IMR-90 (cell line): ENCODE measurements around the gene DNAJA1. TPM values are rescaled to one million over a fixed set of nuclear protein-coding genes. Genes with fewer than 3 reads are reported as not detected.

Experiments
- ATAC-seq: fragments of 200-7000 bp; cut with Tn5 transposase; 2 replicates; pipeline ENCODE4 v1.9.1; 2020; ENCODE audit warnings: low read depth, mild to moderate bottlenecking, moderate library complexity
- Bru-seq: library from RNA; stranded (reverse); fragments of 400-500 nt; gene quantifications from one replicate; lab custom pipeline; 2021; lab: Mats Ljungman, UMichigan
- BruChase-seq, 2 experiments: library from RNA; stranded (reverse); fragments of 400-500 nt; gene quantifications; one replicate each; lab custom pipeline; 2021; lab: Mats Ljungman, UMichigan
- BruUV-seq: library from RNA; stranded (reverse); fragments of 400-500 nt; replicated peaks from 2 replicates; lab custom pipeline; 2021; lab: Mats Ljungman, UMichigan
- CTCF ChIA-PET: fragments of 300-600 bp; formaldehyde crosslinking; extraction: SDS; loops from one replicate; lab custom pipeline; 2021; ENCODE audit warnings: antibody characterized with exemption; lab: Yijun Ruan, JAX
- POLR2A ChIA-PET: fragments of 300-600 bp; sonication (Branson Sonifier 250); formaldehyde crosslinking; loops from one replicate; lab custom pipeline; 2022; ENCODE audit warnings: antibody characterized with exemption; ENCODE audit not compliant: unreplicated experiment; lab: Charles Lee
- DNase-seq: peaks from one replicate; pipeline ENCODE4 v3.0.0; 2013
- H2AFZ ChIP-seq: replicated peaks from 2 replicates; pipeline ENCODE3; 2013; ENCODE audit warnings: low read length, mild to moderate bottlenecking; ENCODE audit not compliant: poor library complexity
- H2AK5ac ChIP-seq: 2 replicates; pipeline ENCODE4 v1.6.1; 2013; ENCODE audit warnings: low read depth, low read length, inconsistent platforms
- H2AK9ac ChIP-seq: replicated peaks from 2 replicates; pipeline ENCODE3; 2013; ENCODE audit warnings: mild to moderate bottlenecking, low read depth, low read length, moderate library complexity; ENCODE audit not compliant: poor library complexity
- H2BK120ac ChIP-seq: 2 replicates; pipeline ENCODE4 v1.6.1; 2013; ENCODE audit warnings: low read depth, low read length, inconsistent platforms
- H2BK15ac ChIP-seq: 3 replicates; pipeline ENCODE4 v1.6.1; 2013; ENCODE audit warnings: low read depth, low read length, inconsistent platforms
- H2BK20ac ChIP-seq: 2 replicates; pipeline ENCODE4 v1.6.1; 2013; ENCODE audit warnings: low read depth, mild to moderate bottlenecking, inconsistent platforms, low read length, moderate library complexity
- H2BK5ac ChIP-seq: 2 replicates; pipeline ENCODE4 v1.6.1; 2013; ENCODE audit warnings: mild to moderate bottlenecking, low read depth, low read length, inconsistent platforms; ENCODE audit not compliant: poor library complexity, severe bottlenecking
- H3K14ac ChIP-seq: replicated peaks from 2 replicates; pipeline ENCODE4 v1.6.1; 2013; ENCODE audit warnings: low read depth, low read length, inconsistent platforms
- H3K18ac ChIP-seq: 2 replicates; pipeline ENCODE4 v1.6.1; 2013; ENCODE audit warnings: low read depth, low read length, control low read depth
- H3K23ac ChIP-seq: 2 replicates; pipeline ENCODE4 v1.6.1; 2013; ENCODE audit warnings: low read depth, low read length, inconsistent platforms
- H3K27ac ChIP-seq: 2 replicates; pipeline ENCODE4 v1.5.1; 2013; ENCODE audit warnings: mild to moderate bottlenecking, control low read depth, low read length; ENCODE audit not compliant: insufficient read depth
- H3K27me3 ChIP-seq: 2 replicates; pipeline ENCODE4 v1.6.1; 2013; ENCODE audit warnings: low read length; ENCODE audit not compliant: control insufficient read depth, insufficient read depth
- H3K36me3 ChIP-seq: 2 replicates; pipeline ENCODE4 v1.6.1; 2013; ENCODE audit warnings: low read length, mixed read lengths; ENCODE audit not compliant: control insufficient read depth, insufficient read depth
- H3K4ac ChIP-seq: 2 replicates; pipeline ENCODE4 v1.6.1; 2013; ENCODE audit warnings: low read depth, low read length, inconsistent platforms
- H3K4me1 ChIP-seq: 2 replicates; pipeline ENCODE4 v1.6.1; 2013; ENCODE audit warnings: low read length, mixed read lengths; ENCODE audit not compliant: control insufficient read depth, insufficient read depth
- H3K4me2 ChIP-seq: 2 replicates; pipeline ENCODE4 v1.6.1; 2013; ENCODE audit warnings: low read depth, mild to moderate bottlenecking, control low read depth, low read length, moderate library complexity
- H3K4me3 ChIP-seq: 2 replicates; pipeline ENCODE4 v1.5.1; 2013; ENCODE audit warnings: low read depth, mild to moderate bottlenecking, control low read depth, low read length, moderate library complexity; ENCODE audit not compliant: insufficient read depth
- H3K56ac ChIP-seq: 2 replicates; pipeline ENCODE4 v1.6.1; 2013; ENCODE audit warnings: low read length, inconsistent platforms; ENCODE audit not compliant: insufficient read depth; ENCODE audit errors: extremely low read depth
- H3K79me1 ChIP-seq, 2 experiments: 2 replicates each; pipeline ENCODE4 v1.6.1; 2013; ENCODE audit warnings: low read length in 2 of 2, inconsistent platforms in 1 of 2, low read depth in 1 of 2
- H3K9ac ChIP-seq: 2 replicates; pipeline ENCODE4 v1.6.1; 2013; ENCODE audit warnings: low read depth, low read length, control low read depth
- H3K9me1 ChIP-seq: 2 replicates; pipeline ENCODE4 v1.6.1; 2013; ENCODE audit warnings: low read length, inconsistent platforms; ENCODE audit not compliant: insufficient read depth
- H3K9me3 ChIP-seq: 2 replicates; pipeline ENCODE4 v1.6.1; 2013; ENCODE audit warnings: low read length; ENCODE audit not compliant: control insufficient read depth, insufficient read depth
- H4K20me1 ChIP-seq: 2 replicates; pipeline ENCODE4 v1.6.1; 2013; ENCODE audit warnings: low read length, inconsistent platforms; ENCODE audit not compliant: insufficient read depth
- H4K5ac ChIP-seq: 2 replicates; pipeline ENCODE4 v1.6.1; 2013; ENCODE audit warnings: mild to moderate bottlenecking, low read depth, low read length, control low read depth
- H4K8ac ChIP-seq, 2 experiments: 2 replicates each; pipeline ENCODE4 v1.6.1; 2013; ENCODE audit warnings: low read depth in 2 of 2, low read length in 2 of 2, control low read depth in 1 of 2, inconsistent platforms in 1 of 2
- H4K91ac ChIP-seq: 2 replicates; pipeline ENCODE4 v1.6.1; 2013; ENCODE audit warnings: low read depth, low read length, inconsistent platforms; ENCODE audit not compliant: insufficient read depth
- BHLHE40 ChIP-seq: fragments of 150-350 bp; IDR thresholded peaks from 2 replicates; pipeline ENCODE4 v1.6.1; 2016; ENCODE audit warnings: mild to moderate bottlenecking, low read depth, low read length
- CTCF ChIP-seq: conservative IDR thresholded peaks from 2 replicates; pipeline ENCODE4 v1.5.1; 2012; ENCODE audit warnings: mild to moderate bottlenecking, low read depth, low read length, improper control_type of control experiment
- MAZ ChIP-seq: IDR thresholded peaks from 2 replicates; pipeline ENCODE4 v1.6.1; 2012; ENCODE audit warnings: low read depth, mild to moderate bottlenecking, low read length, improper control_type of control experiment, moderate library complexity, borderline replicate concordance
- MXI1 ChIP-seq: IDR thresholded peaks from 2 replicates; pipeline ENCODE4 v1.6.1; 2012; ENCODE audit warnings: low read depth, mild to moderate bottlenecking, low read length, moderate library complexity, borderline replicate concordance
- POLR2A ChIP-seq: IDR thresholded peaks from 2 replicates; pipeline ENCODE4 v1.6.1; 2012; ENCODE audit warnings: mild to moderate bottlenecking, low read depth, low read length
- RFX5 ChIP-seq: IDR thresholded peaks from 2 replicates; pipeline ENCODE4 v1.8.0; 2012; ENCODE audit warnings: low read depth, mild to moderate bottlenecking, low read length, moderate library complexity
- USF2 ChIP-seq: fragments of 150-350 bp; IDR thresholded peaks from 2 replicates; pipeline ENCODE4 v1.6.1; 2017; ENCODE audit warnings: mild to moderate bottlenecking, antibody characterized with exemption, low read length, low read depth
- WGBS, 2 experiments: methylation state at CpG; one replicate each; pipeline versions ENCODE4 v1.1.5 to v1.1.7; 2013; ENCODE audit warnings: missing lambda C conversion rate in 2 of 2; ENCODE audit not compliant: insufficient read length in 1 of 2; ENCODE audit errors: extremely low coverage in 2 of 2; 5-methylcytosine and 5-hydroxymethylcytosine counted together
- dilution Hi-C: fragments of 300-500 bp; cut with HindIII; formaldehyde crosslinking; loops from one replicate; pipeline ENCODE4 v1.14.3; 2018; ENCODE audit warnings: low sequenced_read_pairs; ENCODE audit not compliant: unreplicated experiment
- in situ Hi-C: fragments of 300-500 bp; cut with MboI; formaldehyde crosslinking; loops from 3 replicates; pipeline ENCODE4 v1.14.3; 2019; ENCODE audit warnings: low sequenced_read_pairs, inconsistent platforms, mixed read lengths
- intact Hi-C: fragments of 100-400 bp; cut with micrococcal nuclease; formaldehyde crosslinking; loops from 2 replicates; pipeline ENCODE4 v1.10.0; 2022
- long read RNA-seq: library from polyadenylated mRNA; unstranded; transcript quantifications from one replicate; pipeline ENCODE4 v2.0.0, GENCODE V29; 2021; ENCODE audit not compliant: unreplicated experiment
- polyA plus RNA-seq, 3 experiments: library from polyadenylated mRNA; depleted of rRNA; stranded (reverse); fragments of >200 nt; gene quantifications; 2 replicates each; pipeline ENCODE4 v1.2.3, GENCODE V29; 2012; ENCODE audit warnings: low replicate concordance in 1 of 3
- total RNA-seq: library from RNA; depleted of rRNA; stranded (reverse); fragments of >200 nt; gene quantifications from 2 replicates; pipeline ENCODE4 v1.2.3, GENCODE V29; 2012; rRNA removed
- TF ChIP-seq, protein P1 (sequence below): fragments of 150-350 bp; IDR thresholded peaks from 2 replicates; pipeline ENCODE4 v1.6.1; 2016; ENCODE audit warnings: low read depth, mild to moderate bottlenecking, low read length, moderate library complexity, borderline replicate concordance

Gene DNAJA1
- total RNA-seq: 59.5 and 109 TPM in 2 replicates
- polyA plus RNA-seq (2012; rRNA removed): 103 and 118 TPM in 2 replicates
- polyA plus RNA-seq (2012; cell fraction: cytosol; rRNA removed): 19.8 and 46.7 TPM in 2 replicates
- polyA plus RNA-seq (2012; cell fraction: nucleus; rRNA removed; ENCODE audit: low replicate concordance): 6.2 and 51.4 TPM in 2 replicates
- Bru-seq, nascent RNA: percentile 90 among the genes with signal in this experiment
- BruChase-seq, experiment 1, labeled RNA remaining after a 6-hour chase: percentile 93 among the genes with signal in this experiment
- BruChase-seq, experiment 2, labeled RNA remaining after a 2-hour chase: percentile 88 among the genes with signal in this experiment
- long read RNA-seq, transcript DNAJA1-201 (9 exons, 2,381 nt): major isoform, 239 of 253 reads
- long read RNA-seq, partial matches to known transcripts: 5 of 253 reads
- long read RNA-seq, other reads (novel, unspliced or antisense): 9 of 253 reads

GRCh38 chr9:33024966-33025571, at the start of gene DNAJA1:
DNAJA1 (plus strand) TSS chr9:33025273; CDS start chr9:33026485, 1,212 bp downstream.
- POLR2A ChIA-PET: interaction anchor here (0.5 to 1.0 kb wide), 10 partner anchors 9 to 1152 kb away, joined by 3 to 16 read pairs (median 4); partner anchors contain the start of gene B4GALT1
- Histone ChIP-seq H3K9ac (peak within 1 kb of the TSS; percentile 93), H3K9me3 (no peaks in the 10 kb centered on the region), H3K4me1 (peaks cover 8% of the 10 kb centered on the region), H2AFZ (peak within 1 kb of the TSS; percentile 94), H3K9me1 (peaks cover 5% of the 10 kb centered on the region), H3K4me3 (peak within 1 kb of the TSS; percentile 90), H4K20me1 (peaks cover 44% of the 10 kb centered on the region), H3K27me3 (no peaks in the 10 kb centered on the region), H2BK15ac (peak within 1 kb of the TSS; percentile 16; the same call in 2 of the 3 replicates), H2BK5ac (peak within 1 kb of the TSS; percentile 86), H3K18ac (peak within 1 kb of the TSS; percentile 36), H2BK20ac (no peak within 1 kb of the TSS), H2AK9ac (peak within 1 kb of the TSS; percentile 98), H4K5ac (peak within 1 kb of the TSS; percentile 84), H2BK120ac (peak within 1 kb of the TSS; percentile 34; the same call in 1 of the 2 replicates), H3K56ac (peak within 1 kb of the TSS; percentile 84), H4K91ac (peak within 1 kb of the TSS; percentile 97), H3K79me1 (peaks cover 28 to 49% of the 10 kb centered on the region in 2 experiments), H3K4me2 (peak within 1 kb of the TSS; percentile 94), H3K36me3 (peaks cover 11% of the 10 kb centered on the region), H2AK5ac (peak within 1 kb of the TSS; percentile 87), H3K27ac (peak within 1 kb of the TSS; percentile 89), H3K23ac (peak within 1 kb of the TSS; percentile 97), H3K14ac (peak within 1 kb of the TSS; percentile 96), H3K4ac (peak within 1 kb of the TSS; percentile 94), H4K8ac (peak within 1 kb of the TSS; percentile 87 to 98)
- ATAC-seq: peak; percentile 87
- dilution Hi-C loops: no loop called here
- in situ Hi-C loops: no loop called here
- 0% methylated on average over 42 of the region's 61 CpGs; no CpG with 5 or more reads in 1 of the 2 experiments for WGBS, 2 experiments
- DNase-seq: peak; percentile 91
- CTCF ChIA-PET: interaction anchor here (0.6 kb wide), 1 partner anchor 22 kb away, joined by 6 read pairs; no protein-coding TSS in a partner anchor
- peak; percentile 69; the same call in 1 of the 2 replicates for TF ChIP-seq BHLHE40
- TF ChIP-seq MAZ: peak; percentile 92
- peak; percentile 78; the same call in 1 of the 2 replicates for TF ChIP-seq MXI1
- TF ChIP-seq USF2: 0 out of 2 replicates have a peak, but pooled peaks have one; percentile 19
- TF ChIP-seq CTCF: no peak
- TF ChIP-seq POLR2A: peak; percentile 100
- no peak for TF ChIP-seq RFX5
- TF ChIP-seq, protein P1, sequence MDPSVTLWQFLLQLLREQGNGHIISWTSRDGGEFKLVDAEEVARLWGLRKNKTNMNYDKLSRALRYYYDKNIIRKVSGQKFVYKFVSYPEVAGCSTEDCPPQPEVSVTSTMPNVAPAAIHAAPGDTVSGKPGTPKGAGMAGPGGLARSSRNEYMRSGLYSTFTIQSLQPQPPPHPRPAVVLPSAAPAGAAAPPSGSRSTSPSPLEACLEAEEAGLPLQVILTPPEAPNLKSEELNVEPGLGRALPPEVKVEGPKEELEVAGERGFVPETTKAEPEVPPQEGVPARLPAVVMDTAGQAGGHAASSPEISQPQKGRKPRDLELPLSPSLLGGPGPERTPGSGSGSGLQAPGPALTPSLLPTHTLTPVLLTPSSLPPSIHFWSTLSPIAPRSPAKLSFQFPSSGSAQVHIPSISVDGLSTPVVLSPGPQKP: no peak
- intact Hi-C loops: no loop called here
- no TSS peak for BruUV-seq
